Measurements from ENCODE around the gene MAPRE3.

The MAPRE3 gene

GRCh38 chr2:26983746-26984145 is 13.3 kb downstream of the MAPRE3 start:
- DNase-seq (ENCODE audit: low read depth), result no peak

GRCh38 chr2:26985807-26986206 is 15.4 kb downstream of the MAPRE3 start:
- no peak for DNase-seq (ENCODE audit: low read depth)

- DNase-seq (ENCODE audit: low read depth), result no peak
Observed at GRCh38 chr2:26986576-26986975, 16.1 kb downstream of the MAPRE3 start.

GRCh38 chr2:26988058-26988860 is 17.8 kb downstream of the MAPRE3 start:
- DNase-seq (ENCODE audit: low read depth), result peak; percentile 86

- DNase-seq (ENCODE audit: low read depth), result peak; percentile 17
Observed at GRCh38 chr2:26989156-26989555, 18.7 kb downstream of the MAPRE3 start.

- no peak for DNase-seq (ENCODE audit: low read depth)
Observed at GRCh38 chr2:26991717-26992116, 21.3 kb downstream of the MAPRE3 start.

GRCh38 chr2:26993768-26994167 is 23.3 kb downstream of the MAPRE3 start:
- DNase-seq (ENCODE audit: low read depth), result no peak

- DNase-seq (ENCODE audit: low read depth), result no peak
Observed at GRCh38 chr2:26994983-26995382, 24.5 kb downstream of the MAPRE3 start.

GRCh38 chr2:26997394-26997793 is 27.0 kb downstream of the MAPRE3 start:
- DNase-seq (ENCODE audit: low read depth), result no peak

GRCh38 chr2:26998323-26998722 is 27.9 kb downstream of the MAPRE3 start:
- DNase-seq (ENCODE audit: low read depth), result no peak

- no peak for DNase-seq (ENCODE audit: low read depth)
Observed at GRCh38 chr2:27000228-27000627, 29.8 kb downstream of the MAPRE3 start.

GRCh38 chr2:27000995-27001394 is 30.6 kb downstream of the MAPRE3 start:
- DNase-seq (ENCODE audit: low read depth), result peak; percentile 33

GRCh38 chr2:27001950-27002349 is 31.5 kb downstream of the MAPRE3 start:
- DNase-seq (ENCODE audit: low read depth), result no peak

GRCh38 chr2:27003007-27003406 is 32.6 kb downstream of the MAPRE3 start:
- no peak for DNase-seq (ENCODE audit: low read depth)

GRCh38 chr2:27003857-27004256 is 33.4 kb downstream of the MAPRE3 start:
- DNase-seq (ENCODE audit: low read depth), result no peak

- no peak for DNase-seq (ENCODE audit: low read depth)
Observed at GRCh38 chr2:27006602-27007415, 36.4 kb downstream of the MAPRE3 start.

GRCh38 chr2:27007416-27008374 is 37.3 kb downstream of the MAPRE3 start:
- no peak for DNase-seq (ENCODE audit: low read depth)

- no peak for DNase-seq (ENCODE audit: low read depth)
Observed at GRCh38 chr2:27008678-27009077, 38.2 kb downstream of the MAPRE3 start.

GRCh38 chr2:27009083-27009482 is 38.6 kb downstream of the MAPRE3 start:
- DNase-seq (ENCODE audit: low read depth), result no peak

GRCh38 chr2:27009716-27010115 is 39.3 kb downstream of the MAPRE3 start:
- DNase-seq (ENCODE audit: low read depth), result no peak

- no peak for DNase-seq (ENCODE audit: low read depth)
Observed at GRCh38 chr2:27010139-27010538, 39.7 kb downstream of the MAPRE3 start.

- DNase-seq (ENCODE audit: low read depth), result no peak
Observed at GRCh38 chr2:27013738-27014137, 43.3 kb downstream of the MAPRE3 start.

All from fibroblast of gingiva (primary cell).